GM06990 (cell line): ENCODE measurements around the gene MERTK.

Experiments
- DNase-seq: peaks from one replicate; pipeline ENCODE4 v3.0.0-alpha.2; 2011; ENCODE audit not compliant: insufficient read length; ENCODE audit errors: extremely low read depth
- H3K27me3 ChIP-seq: replicated peaks from 2 replicates; pipeline ENCODE4 v1.6.0; 2011; ENCODE audit warnings: low read length; ENCODE audit not compliant: control insufficient read depth, insufficient read depth
- H3K36me3 ChIP-seq: 2 replicates; pipeline ENCODE4 v1.5.1; 2011; ENCODE audit warnings: low read length; ENCODE audit not compliant: control insufficient read depth, insufficient read depth
- H3K4me3 ChIP-seq: replicated peaks from 2 replicates; pipeline ENCODE4 v1.5.1; 2011; ENCODE audit warnings: low read depth, mild to moderate bottlenecking, control low read depth, low read length
- TF ChIP-seq, protein P1 (sequence below): IDR thresholded peaks from 2 replicates; pipeline ENCODE4 v1.5.1; 2011; ENCODE audit warnings: low read length, control low read depth, mild to moderate bottlenecking, inconsistent platforms; ENCODE audit not compliant: insufficient read depth, poor library complexity, severe bottlenecking

Gene MERTK

DNA sequence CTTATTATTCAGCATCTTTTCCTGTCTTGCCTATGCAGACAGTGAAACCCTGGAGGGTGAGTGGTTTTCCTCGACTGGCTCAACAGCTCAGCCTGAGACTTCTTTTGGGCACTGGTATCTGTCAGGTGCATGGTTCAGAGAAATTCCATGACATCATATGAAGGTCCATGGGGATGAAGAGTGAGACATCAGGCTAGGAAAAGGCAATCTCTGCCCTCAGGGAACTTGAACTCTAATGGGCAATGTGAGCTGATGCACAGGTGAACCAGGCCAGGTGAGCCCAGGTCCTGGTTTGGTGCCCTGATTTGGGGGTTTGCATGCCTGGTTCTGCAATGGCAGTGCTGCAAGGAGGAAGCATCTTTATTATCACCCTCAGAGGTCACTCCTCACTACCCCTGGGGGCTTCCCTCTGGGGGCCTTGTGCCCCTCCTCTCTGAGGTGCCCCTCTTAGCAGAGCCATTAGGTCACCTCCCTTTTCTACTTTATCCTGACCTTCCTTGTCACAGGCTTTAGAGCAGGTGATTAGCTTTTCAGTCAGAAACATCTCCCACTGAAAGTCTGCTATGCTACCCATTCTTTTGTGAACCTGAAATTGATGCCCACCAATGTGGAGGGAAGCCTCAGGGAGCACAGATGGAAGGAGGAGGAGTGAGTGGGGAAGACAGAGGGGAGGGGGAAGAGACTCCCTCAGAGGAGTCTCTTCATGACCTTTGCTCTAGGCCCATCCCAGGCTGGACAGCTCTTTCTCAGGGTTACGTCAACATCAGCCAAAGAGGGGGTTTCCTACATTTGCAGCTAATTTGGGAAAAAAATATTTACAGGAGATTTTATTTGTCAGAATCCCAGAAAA lies 47.3 kb downstream of the MERTK start:
- no peak overlapping the region for H3K4me3 ChIP-seq
- no peaks in the 10 kb centered on the region for H3K36me3 ChIP-seq
- DNase-seq = no peak
- TF ChIP-seq, protein P1, sequence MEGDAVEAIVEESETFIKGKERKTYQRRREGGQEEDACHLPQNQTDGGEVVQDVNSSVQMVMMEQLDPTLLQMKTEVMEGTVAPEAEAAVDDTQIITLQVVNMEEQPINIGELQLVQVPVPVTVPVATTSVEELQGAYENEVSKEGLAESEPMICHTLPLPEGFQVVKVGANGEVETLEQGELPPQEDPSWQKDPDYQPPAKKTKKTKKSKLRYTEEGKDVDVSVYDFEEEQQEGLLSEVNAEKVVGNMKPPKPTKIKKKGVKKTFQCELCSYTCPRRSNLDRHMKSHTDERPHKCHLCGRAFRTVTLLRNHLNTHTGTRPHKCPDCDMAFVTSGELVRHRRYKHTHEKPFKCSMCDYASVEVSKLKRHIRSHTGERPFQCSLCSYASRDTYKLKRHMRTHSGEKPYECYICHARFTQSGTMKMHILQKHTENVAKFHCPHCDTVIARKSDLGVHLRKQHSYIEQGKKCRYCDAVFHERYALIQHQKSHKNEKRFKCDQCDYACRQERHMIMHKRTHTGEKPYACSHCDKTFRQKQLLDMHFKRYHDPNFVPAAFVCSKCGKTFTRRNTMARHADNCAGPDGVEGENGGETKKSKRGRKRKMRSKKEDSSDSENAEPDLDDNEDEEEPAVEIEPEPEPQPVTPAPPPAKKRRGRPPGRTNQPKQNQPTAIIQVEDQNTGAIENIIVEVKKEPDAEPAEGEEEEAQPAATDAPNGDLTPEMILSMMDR = no peak
- peaks cover 2% of the 10 kb centered on the region; the same call in 1 of the 2 replicates for H3K27me3 ChIP-seq

DNA sequence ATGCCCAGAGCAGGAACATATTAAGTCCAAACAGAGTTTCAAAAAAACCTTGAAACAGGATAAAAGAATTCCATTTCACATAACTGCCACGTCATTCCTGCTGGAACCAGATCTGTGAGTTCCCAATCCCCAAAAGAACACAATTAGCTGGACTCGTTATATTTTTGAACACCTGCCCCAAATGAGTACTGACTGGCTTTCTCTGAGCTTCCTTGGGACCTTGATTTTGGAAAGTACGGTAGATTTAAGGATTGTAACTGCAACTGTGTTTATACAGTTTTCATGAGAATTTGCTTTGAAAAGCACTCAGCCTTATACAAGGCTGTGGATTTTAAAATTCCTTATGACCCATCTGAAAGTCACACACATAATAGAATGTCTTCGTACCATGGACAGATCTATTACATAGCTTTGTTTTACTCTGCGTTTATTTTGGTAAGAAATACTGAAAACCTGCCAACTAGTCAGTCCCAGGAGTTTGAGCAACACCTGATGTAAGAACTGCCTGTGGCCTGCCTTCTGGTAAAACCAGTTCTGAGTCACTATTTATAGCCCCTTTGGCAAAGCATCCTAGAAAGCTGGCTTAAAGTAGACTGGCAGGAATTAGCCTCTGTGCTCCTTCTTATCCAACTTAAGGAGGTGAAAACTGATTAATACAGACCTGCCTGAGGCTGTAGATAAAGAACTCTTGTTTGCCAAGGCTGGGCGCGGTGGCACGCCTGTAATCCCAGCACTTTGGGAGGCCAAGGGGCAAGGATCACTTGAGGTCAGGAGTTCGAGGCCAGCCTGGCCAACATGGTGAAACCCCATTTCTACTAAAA lies 48.1 kb downstream of the MERTK start:
- H3K36me3 ChIP-seq = no peaks in the 10 kb centered on the region
- TF ChIP-seq, protein P1 = no peak
- peaks cover 2% of the 10 kb centered on the region; the same call in 1 of the 2 replicates for H3K27me3 ChIP-seq
- H3K4me3 ChIP-seq = no peak overlapping the region
- DNase-seq = no peak

DNA sequence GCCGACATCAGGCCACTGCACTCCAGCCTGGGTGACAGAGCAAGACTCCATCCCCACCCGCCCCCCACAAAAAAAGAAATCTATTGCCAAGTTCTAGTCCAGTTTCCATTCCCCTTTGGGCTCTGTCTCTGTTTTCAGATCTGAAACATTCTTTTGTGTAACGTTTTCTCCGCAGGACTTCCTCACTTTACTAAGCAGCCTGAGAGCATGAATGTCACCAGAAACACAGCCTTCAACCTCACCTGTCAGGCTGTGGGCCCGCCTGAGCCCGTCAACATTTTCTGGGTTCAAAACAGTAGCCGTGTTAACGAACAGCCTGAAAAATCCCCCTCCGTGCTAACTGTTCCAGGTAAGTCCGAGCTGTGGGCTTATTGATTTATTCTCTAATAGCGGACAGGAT lies 48.8 kb downstream of the MERTK start:
- DNase-seq = no peak
- H3K36me3 ChIP-seq = no peaks in the 10 kb centered on the region

DNA sequence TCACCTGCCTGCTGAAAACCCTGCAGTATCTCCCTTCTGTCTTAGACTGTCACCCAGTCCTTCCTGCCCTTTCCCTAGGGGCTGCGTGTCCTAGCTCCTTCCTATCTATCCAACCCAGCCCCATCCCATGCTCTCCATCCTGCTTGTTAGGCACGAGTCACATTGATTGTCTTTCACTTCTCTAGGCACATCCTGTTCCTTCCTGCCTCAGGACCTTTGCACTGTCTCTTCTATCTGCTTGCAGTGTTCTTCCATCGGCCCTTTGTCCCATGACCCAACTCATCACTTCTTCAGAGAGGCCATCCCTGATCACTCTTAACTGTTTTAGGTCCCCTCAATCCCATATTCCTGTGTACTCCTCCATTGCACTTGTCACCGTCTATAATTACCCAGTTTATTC lies 50.4 kb downstream of the MERTK start:
- TF ChIP-seq, protein P1 = no peak

More for the DNA sequence above, 48.8 kb downstream of the MERTK start:
- H3K27me3 ChIP-seq = peaks cover 2% of the 10 kb centered on the region; the same call in 1 of the 2 replicates
- TF ChIP-seq, protein P1 = no peak
- H3K4me3 ChIP-seq = no peak overlapping the region

DNA sequence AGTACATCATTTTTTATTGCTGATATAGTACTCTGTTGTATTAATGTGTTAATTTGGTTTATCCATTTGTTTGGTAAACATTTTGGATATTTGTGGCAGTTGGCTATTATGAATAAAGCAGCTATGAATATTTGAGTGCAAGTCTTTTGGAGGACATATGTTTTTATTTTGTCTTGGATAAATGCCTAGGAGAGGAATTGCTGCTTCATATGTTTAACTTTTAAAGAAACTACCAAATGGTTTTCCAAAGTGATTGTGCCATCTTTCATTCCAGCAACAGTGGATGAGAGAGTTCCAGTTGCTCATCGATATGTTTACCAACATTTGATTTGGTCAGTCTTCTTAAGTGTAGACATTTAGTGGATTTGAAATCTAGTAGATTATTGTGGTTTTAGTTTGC lies 51.8 kb downstream of the MERTK start:
- peaks cover 2% of the 10 kb centered on the region; the same call in 1 of the 2 replicates for H3K27me3 ChIP-seq
- H3K36me3 ChIP-seq = no peaks in the 10 kb centered on the region
- TF ChIP-seq, protein P1 = no peak
- DNase-seq = no peak
- no peak overlapping the region for H3K4me3 ChIP-seq

More for the DNA sequence above, 50.4 kb downstream of the MERTK start:
- no peak overlapping the region for H3K4me3 ChIP-seq
- DNase-seq = no peak
- no peaks in the 10 kb centered on the region for H3K36me3 ChIP-seq
- peaks cover 2% of the 10 kb centered on the region; the same call in 1 of the 2 replicates for H3K27me3 ChIP-seq
